ENCODE measurements around the gene AOPEP.

DNA sequence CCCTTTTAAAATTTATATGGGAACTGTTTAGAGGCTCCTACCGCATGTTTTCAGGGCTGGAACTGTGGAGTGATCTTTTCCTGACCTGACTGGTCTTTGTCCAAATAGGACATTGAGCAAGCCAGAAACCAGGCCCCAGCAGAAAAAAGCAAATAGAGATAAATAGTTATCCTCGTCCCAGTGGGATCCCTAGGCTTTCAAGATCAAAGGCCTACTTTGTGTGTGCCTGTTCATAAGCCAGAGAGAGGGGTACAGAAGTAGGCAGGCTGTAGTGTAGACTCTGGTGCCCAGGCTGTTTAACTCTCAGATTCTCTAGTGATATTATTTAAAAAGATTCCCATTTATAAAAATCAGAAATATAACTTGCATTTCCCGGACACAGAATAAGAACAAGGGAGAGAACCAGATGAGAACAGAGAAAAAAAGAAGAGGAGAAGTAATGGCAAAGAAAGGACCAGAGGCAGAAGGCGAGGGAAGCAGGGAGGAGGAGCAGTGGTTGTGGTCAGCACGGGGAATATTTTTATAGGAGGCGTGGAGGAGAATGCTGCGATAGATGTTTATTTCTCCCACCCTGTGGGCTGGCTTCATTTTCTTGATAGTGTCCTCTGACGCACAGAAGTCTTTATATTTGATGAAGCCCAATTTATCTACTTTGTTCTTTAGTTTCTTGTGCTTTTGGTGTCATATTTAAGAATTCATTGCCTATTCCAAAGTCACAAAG is 101.2 kb downstream of the AOPEP start:
- TF ChIP-seq, protein P1, sequence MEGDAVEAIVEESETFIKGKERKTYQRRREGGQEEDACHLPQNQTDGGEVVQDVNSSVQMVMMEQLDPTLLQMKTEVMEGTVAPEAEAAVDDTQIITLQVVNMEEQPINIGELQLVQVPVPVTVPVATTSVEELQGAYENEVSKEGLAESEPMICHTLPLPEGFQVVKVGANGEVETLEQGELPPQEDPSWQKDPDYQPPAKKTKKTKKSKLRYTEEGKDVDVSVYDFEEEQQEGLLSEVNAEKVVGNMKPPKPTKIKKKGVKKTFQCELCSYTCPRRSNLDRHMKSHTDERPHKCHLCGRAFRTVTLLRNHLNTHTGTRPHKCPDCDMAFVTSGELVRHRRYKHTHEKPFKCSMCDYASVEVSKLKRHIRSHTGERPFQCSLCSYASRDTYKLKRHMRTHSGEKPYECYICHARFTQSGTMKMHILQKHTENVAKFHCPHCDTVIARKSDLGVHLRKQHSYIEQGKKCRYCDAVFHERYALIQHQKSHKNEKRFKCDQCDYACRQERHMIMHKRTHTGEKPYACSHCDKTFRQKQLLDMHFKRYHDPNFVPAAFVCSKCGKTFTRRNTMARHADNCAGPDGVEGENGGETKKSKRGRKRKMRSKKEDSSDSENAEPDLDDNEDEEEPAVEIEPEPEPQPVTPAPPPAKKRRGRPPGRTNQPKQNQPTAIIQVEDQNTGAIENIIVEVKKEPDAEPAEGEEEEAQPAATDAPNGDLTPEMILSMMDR (conservative IDR thresholded peaks at IDR 0.05 in 1 of 2, IDR thresholded peaks at IDR 0.05 in 1 of 2; ENCODE audit: low read depth in 1 of 2, low read length in 2 of 2): no peak
- no peak for TF ChIP-seq EZH2 (IDR thresholded peaks at IDR 0.05; ENCODE audit: low read length, missing control alignments)
